Measurements from ENCODE around the gene PITHD1. TPM values are rescaled to one million over a fixed set of nuclear protein-coding genes. Genes with fewer than 3 reads are reported as not detected.
"Not testable (repeated sequence)": the region's sequence is repeated elsewhere in the genome, so short reads cannot be mapped to it uniquely, and the experiment has no call there.

The PITHD1 gene
- total RNA-seq, 1 donor from 2014 or later, result 37.3 TPM

- FAIRE-seq, result no peak
- H3K36me3 ChIP-seq (ENCODE audit: insufficient read depth, low read length), result no peaks in the 10 kb centered on the region
Measured at GRCh38 chr1:23801876-23802275, 23.7 kb downstream of the PITHD1 start.

GRCh38 chr1:23802809-23803342, 24.7 kb downstream of the PITHD1 start:
- H3K36me3 Mint-ChIP-seq (ENCODE audit: low read depth, unreplicated experiment), result peaks cover 21% of the 10 kb centered on the region
- not testable (repeated sequence) for H3K9ac ChIP-seq (ENCODE audit: low read length); DNase-seq (ENCODE audit: low read depth); H3K4me3 Mint-ChIP-seq (ENCODE audit: unreplicated experiment); H3K9me3 Mint-ChIP-seq (ENCODE audit: unreplicated experiment); H2AFZ ChIP-seq (ENCODE audit: low read depth, low read length); H3K9me3 ChIP-seq (ENCODE audit: insufficient read depth, low read depth, low read length); H3K27ac Mint-ChIP-seq (ENCODE audit: unreplicated experiment); FAIRE-seq; H4K20me1 ChIP-seq (ENCODE audit: insufficient read depth, low read length); H3K27me3 Mint-ChIP-seq (ENCODE audit: low read depth, unreplicated experiment); H3K27me3 ChIP-seq (ENCODE audit: insufficient read depth, low read length); H3K79me2 ChIP-seq (ENCODE audit: insufficient read depth, low read length); H3K27ac ChIP-seq (ENCODE audit: low read depth, low read length); H3K36me3 ChIP-seq (ENCODE audit: insufficient read depth, low read length); H3K4me2 ChIP-seq (ENCODE audit: low read length); H3K4me3 ChIP-seq (ENCODE audit: insufficient read depth, low read depth, low read length)
- peaks cover 13% of the 10 kb centered on the region for H3K4me1 Mint-ChIP-seq (ENCODE audit: low read depth, unreplicated experiment)
- H3K4me1 ChIP-seq (ENCODE audit: insufficient read depth, low read length), result peaks cover 16% of the 10 kb centered on the region

More at GRCh38 chr1:23801876-23802275, 23.7 kb downstream of the PITHD1 start:
- no peaks in the 10 kb centered on the region for H4K20me1 ChIP-seq (ENCODE audit: insufficient read depth, low read length)
- no peaks in the 10 kb centered on the region for H3K9me3 ChIP-seq (ENCODE audit: insufficient read depth, low read depth, low read length)
- DNase-seq (ENCODE audit: low read depth), result no peak
- peaks cover 16% of the 10 kb centered on the region for H3K4me1 ChIP-seq (ENCODE audit: insufficient read depth, low read length)
- H3K79me2 ChIP-seq (ENCODE audit: insufficient read depth, low read length), result no peaks in the 10 kb centered on the region
- no peak for TF ChIP-seq CTCF (IDR thresholded peaks at IDR 0.05; ENCODE audit: insufficient read depth, low read depth, low read length)
- no peak for TF ChIP-seq EZH2 (IDR thresholded peaks at IDR 0.05; ENCODE audit: insufficient read depth, low read length)
- Mint-ChIP-seq H3K36me3 (ENCODE audit: low read depth, unreplicated experiment) (peaks cover 14% of the 10 kb centered on the region), H3K27ac (ENCODE audit: unreplicated experiment) (peak overlapping the region; percentile 41), H3K4me1 (ENCODE audit: low read depth, unreplicated experiment) (peaks cover 5% of the 10 kb centered on the region), H3K27me3 (ENCODE audit: low read depth, unreplicated experiment) (no peaks in the 10 kb centered on the region), H3K4me3 (ENCODE audit: unreplicated experiment) (peak overlapping the region; percentile 84), H3K9me3 (ENCODE audit: unreplicated experiment) (no peaks in the 10 kb centered on the region)
- no peaks in the 10 kb centered on the region for H3K27me3 ChIP-seq (ENCODE audit: insufficient read depth, low read length)
- no peak overlapping the region for H3K27ac ChIP-seq (ENCODE audit: low read depth, low read length)
- H3K4me2 ChIP-seq (ENCODE audit: low read length), result peak overlapping the region; percentile 96
- H2AFZ ChIP-seq (ENCODE audit: low read depth, low read length), result no peak overlapping the region
- no peak overlapping the region for H3K4me3 ChIP-seq (ENCODE audit: insufficient read depth, low read depth, low read length)
- no peak overlapping the region for H3K9ac ChIP-seq (ENCODE audit: low read length)

- H3K36me3 ChIP-seq (ENCODE audit: insufficient read depth, low read length), result no peaks in the 10 kb centered on the region
- peaks cover 14% of the 10 kb centered on the region for H3K4me1 Mint-ChIP-seq (ENCODE audit: low read depth, unreplicated experiment)
- no peaks in the 10 kb centered on the region for H3K27me3 ChIP-seq (ENCODE audit: insufficient read depth, low read length)
- no peaks in the 10 kb centered on the region for H3K9me3 Mint-ChIP-seq (ENCODE audit: unreplicated experiment)
- FAIRE-seq, result no peak
- peaks cover 21% of the 10 kb centered on the region for H3K36me3 Mint-ChIP-seq (ENCODE audit: low read depth, unreplicated experiment)
- DNase-seq (ENCODE audit: low read depth), result no peak
- no peak overlapping the region for H3K27ac Mint-ChIP-seq (ENCODE audit: unreplicated experiment)
- no peaks in the 10 kb centered on the region for H3K9me3 ChIP-seq (ENCODE audit: insufficient read depth, low read depth, low read length)
- TF ChIP-seq CTCF (IDR thresholded peaks at IDR 0.05; ENCODE audit: insufficient read depth, low read depth, low read length), result no peak
- TF ChIP-seq EZH2 (IDR thresholded peaks at IDR 0.05; ENCODE audit: insufficient read depth, low read length), result no peak
- no peak overlapping the region for H3K4me3 Mint-ChIP-seq (ENCODE audit: unreplicated experiment)
- no peak overlapping the region for H3K4me2 ChIP-seq (ENCODE audit: low read length)
- H3K4me3 ChIP-seq (ENCODE audit: insufficient read depth, low read depth, low read length), result no peak overlapping the region
- H4K20me1 ChIP-seq (ENCODE audit: insufficient read depth, low read length), result no peaks in the 10 kb centered on the region
- no peaks in the 10 kb centered on the region for H3K27me3 Mint-ChIP-seq (ENCODE audit: low read depth, unreplicated experiment)
- no peak overlapping the region for H3K27ac ChIP-seq (ENCODE audit: low read depth, low read length)
- H3K79me2 ChIP-seq (ENCODE audit: insufficient read depth, low read length), result no peaks in the 10 kb centered on the region
- H2AFZ ChIP-seq (ENCODE audit: low read depth, low read length), result no peak overlapping the region
- H3K4me1 ChIP-seq (ENCODE audit: insufficient read depth, low read length), result peaks cover 16% of the 10 kb centered on the region
- H3K9ac ChIP-seq (ENCODE audit: low read length), result no peak overlapping the region
Measured at GRCh38 chr1:23803674-23804073, 25.5 kb downstream of the PITHD1 start.
